GM19193 (cell line): ENCODE data around the gene RFWD3.

Experiments
- POLR2A ChIP-seq: IDR thresholded peaks from 4 replicates; pipeline ENCODE4 v1.6.1; 2011; ENCODE audit not compliant: insufficient read depth, insufficient read length; ENCODE audit errors: extremely low read depth

Gene RFWD3

GRCh38 chr16:74666425-74667254 lies at the start of gene RFWD3:
Gene RFWD3, minus strand, starts transcription at chr16:74666877. Its CDS starts 5,428 bp downstream, at chr16:74661449.
- peak; percentile 82 for TF ChIP-seq POLR2A

DNA sequence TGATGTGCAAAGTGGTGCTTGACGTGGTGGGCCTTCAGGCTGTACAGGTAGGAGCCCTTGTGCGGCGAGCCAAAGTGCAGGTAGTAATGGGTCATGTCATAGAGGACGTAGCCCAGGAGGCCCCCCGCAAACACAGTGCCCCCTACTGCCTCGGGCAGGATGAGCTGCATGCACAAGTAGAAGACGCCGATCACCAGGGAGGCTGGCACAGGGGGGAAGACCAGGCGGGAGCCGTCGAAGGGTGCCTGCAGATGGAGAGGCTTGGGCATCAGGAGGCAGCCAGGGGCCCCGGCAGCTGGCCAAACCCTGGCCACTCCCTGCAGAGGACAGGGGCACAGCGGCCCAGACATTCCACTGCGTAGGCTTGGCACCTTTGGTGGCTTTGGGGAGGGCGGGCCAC lies 49.7 kb upstream of the RFWD3 start:
- TF ChIP-seq POLR2A: no peak

DNA sequence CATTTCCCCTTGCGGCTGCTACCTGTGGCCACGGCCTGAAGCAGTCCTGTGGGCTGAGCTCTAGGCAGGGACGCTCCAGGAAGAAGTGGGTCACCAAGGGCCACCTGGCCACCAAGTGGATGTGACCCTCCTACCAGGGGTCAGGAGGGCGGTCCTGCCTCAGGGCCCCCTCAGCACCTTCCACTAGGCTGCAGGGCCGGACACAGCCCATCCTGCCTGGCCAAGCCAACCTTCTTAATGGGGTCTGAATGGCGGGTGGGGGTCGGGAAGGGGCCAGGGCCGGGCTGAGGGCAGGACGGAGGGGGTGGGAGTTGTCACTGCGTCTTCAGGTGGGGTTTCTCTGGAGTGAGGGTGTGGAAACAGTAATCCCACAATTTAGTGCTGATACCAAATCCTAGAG lies 47.2 kb upstream of the RFWD3 start:
- TF ChIP-seq POLR2A: no peak

- TF ChIP-seq POLR2A: no peak
Observed at GRCh38 chr16:74713325-74713724, 46.6 kb upstream of the RFWD3 start.

DNA sequence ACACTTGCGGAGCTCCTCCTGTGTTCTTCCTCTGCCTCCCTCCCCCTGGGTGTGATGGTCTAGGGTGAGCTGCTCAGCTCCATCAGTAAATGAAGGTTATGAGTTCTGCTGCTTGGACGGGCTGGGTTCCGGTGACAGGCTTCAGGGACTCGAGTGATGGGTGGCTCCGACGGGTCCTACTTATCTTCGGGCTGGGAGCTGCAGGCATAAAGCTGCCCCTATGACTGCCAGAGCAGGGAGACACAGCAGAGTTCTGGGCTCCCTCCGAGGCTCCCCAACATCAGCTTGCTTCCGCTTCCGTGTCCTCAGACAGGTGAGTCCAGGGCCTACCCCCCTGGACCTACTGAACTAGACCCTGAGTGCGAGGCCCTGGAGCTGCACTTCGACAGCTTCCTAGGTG lies 45.3 kb upstream of the RFWD3 start:
- no peak for TF ChIP-seq POLR2A

DNA sequence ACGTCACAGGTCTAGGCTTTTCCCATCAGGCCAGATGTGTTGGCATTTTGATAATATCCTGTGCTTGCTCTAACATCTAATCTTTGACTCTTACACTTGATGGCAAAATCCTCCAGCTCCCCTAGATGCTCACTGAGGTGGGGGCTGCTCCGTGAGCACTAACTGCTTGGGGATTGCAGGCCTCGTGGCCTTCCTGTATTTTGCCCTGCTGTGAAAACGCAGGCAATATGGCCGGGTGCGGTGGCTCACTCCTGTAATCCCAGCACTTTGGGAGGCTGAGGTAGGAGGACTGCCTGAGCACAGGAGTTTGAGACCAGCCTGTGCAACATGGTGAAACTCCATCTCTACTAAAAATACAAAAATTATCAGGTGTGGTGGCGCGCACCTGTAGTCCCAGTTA lies 43.7 kb upstream of the RFWD3 start:
- no peak for TF ChIP-seq POLR2A

DNA sequence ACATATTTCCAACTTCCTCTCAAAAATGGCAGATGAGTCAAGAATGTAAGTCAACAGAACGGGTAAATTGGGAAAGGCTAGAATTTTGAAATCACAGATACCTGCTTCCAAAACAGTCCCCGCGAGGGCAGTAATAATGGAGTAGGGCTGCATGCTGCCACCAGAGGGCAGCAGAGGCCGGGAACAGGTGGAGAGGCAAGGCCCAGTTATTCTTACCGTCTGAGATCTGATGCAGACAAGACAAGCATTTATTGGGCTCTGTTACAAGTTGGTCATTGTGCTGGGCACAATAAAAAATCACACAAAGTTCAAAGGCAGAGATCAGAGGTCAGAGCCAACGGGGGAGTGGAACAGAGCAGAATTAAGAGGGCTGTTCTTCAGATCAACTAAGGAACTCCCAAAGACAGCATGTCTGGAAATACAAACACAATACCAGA lies 42.8 kb upstream of the RFWD3 start:
- no peak for TF ChIP-seq POLR2A

DNA sequence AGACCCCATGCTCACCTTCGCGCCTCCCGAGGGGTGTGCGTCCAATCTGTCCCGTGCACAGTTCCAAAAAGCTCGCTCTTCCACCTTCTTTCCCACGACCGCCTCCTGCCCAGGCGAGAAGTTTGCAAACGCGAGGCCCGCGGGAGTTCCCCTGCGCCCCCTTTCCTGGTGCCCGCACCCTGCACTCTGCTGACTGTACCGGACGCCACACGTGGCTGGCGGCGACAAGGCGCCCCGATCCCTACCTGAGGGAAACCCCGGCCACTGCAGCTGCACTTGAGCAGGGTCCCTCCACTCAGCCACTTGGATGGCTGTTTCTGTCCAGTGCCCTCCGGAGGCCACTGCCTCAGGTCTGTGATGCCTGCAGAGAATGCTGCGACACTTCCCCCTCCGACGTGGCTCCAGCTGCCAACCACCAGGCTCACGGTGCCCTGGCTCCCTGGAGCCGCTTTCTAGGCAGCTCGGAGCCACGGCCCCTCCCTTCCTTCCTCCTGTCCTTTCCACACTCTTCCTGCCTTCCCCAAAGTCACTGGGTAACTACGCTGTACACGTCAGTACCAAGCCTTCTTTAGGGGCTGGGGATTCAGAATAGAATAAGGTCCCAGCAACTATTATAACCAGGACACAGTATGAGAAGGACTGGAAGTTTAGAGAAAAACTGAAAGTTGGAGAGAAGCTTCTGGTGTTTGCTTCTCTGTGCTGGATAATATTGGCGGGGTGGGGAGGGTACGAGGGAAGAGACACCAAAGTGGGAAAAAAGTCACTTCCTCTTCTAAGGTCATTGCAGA lies 34.0 kb upstream of the RFWD3 start, which contains the start of gene MLKL:
Gene MLKL, minus strand, starts transcription at position 425 of the 788 bp plus-strand sequence. CDS start 5,105 bp downstream, outside the sequence.
- TF ChIP-seq POLR2A: peak; percentile 74

GRCh38 chr16:74700116-74700437 lies 33.4 kb upstream of the RFWD3 start:
- no peak for TF ChIP-seq POLR2A

- TF ChIP-seq POLR2A: no peak
Observed at GRCh38 chr16:74699666-74700065, 33.0 kb upstream of the RFWD3 start.

DNA sequence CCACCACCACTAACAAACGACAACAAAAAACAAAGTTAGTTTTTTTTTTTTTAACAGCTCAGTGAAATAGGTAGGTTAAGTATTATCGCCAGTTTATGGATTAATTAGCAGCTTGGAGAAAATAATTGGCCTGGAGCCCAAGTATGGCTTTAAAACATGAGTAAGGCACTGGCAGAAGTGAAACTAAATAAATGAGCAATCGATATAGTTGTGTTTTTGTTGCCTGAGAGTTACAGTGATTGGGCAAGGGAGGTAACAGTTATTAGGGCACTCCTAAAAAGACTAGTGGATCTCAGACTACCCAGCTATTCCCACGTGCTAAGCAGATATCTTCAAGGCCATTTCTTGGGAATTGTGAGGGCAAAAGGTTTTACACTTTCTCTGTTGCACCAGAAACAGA lies 31.5 kb upstream of the RFWD3 start:
- no peak for TF ChIP-seq POLR2A

GRCh38 chr16:74695450-74696422 lies 29.1 kb upstream of the RFWD3 start:
- peak; percentile 41 for TF ChIP-seq POLR2A

DNA sequence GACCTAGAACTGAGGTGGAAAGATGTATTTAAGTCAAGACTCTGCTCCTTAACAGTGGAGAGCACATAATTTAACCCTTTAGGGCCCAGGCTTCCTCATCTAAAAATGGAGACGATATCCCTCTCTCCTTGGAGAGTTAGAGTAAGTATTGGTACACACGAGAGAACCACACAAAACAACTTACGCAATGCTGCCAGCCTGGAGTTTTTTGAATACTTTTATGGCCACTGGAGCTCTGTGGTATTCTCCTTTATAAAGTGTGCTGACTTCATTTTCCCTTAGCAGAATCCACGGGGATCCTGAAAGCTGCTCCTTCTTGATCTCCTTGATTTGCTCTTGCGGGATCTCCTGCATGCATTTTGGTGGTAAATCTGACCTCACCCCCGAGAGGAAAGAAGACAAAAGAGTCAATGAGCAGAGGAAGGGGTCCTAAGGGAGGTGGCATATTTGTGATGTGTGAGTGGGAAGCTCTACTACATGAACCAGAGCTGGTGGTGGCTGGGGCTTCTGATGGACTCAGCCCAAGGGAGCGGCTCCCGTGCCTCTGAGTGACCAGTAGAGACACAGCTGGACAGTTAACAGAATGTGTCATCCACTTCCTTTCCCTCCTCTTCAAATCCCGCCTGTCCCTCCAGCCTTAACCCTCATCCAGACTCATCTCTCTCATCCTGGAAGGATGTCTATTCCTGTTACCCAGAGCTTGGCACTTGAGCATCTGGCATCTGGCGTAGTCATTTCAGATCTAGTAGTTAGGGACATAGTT lies 24.6 kb upstream of the RFWD3 start:
- no peak for TF ChIP-seq POLR2A

GRCh38 chr16:74682556-74682955 lies 15.9 kb upstream of the RFWD3 start:
- no peak for TF ChIP-seq POLR2A
